IPS-15b (cell line): Measurements from ENCODE around the gene LRP11.
"Not testable (repeated sequence)": the region's sequence is repeated elsewhere in the genome, so short reads cannot be mapped to it uniquely, and the experiment has no call there.

Experiments
- H3K27me3 ChIP-seq: one replicate; pipeline ENCODE4 v1.6.1; 2013; ENCODE audit warnings: low read length; ENCODE audit not compliant: control insufficient read depth, insufficient read depth
- H3K36me3 ChIP-seq: one replicate; pipeline ENCODE4 v1.6.1; 2013; ENCODE audit warnings: low read length; ENCODE audit not compliant: control insufficient read depth, insufficient read depth
- H3K4me1 ChIP-seq: one replicate; pipeline ENCODE4 v1.6.1; 2013; ENCODE audit warnings: mild to moderate bottlenecking, low read length; ENCODE audit not compliant: control insufficient read depth, insufficient read depth
- H3K4me3 ChIP-seq: one replicate; pipeline ENCODE4 v1.5.1; 2013; ENCODE audit warnings: low read depth, low read length
- H3K9ac ChIP-seq: one replicate; pipeline ENCODE4 v1.6.1; 2013; ENCODE audit warnings: low read depth, mild to moderate bottlenecking, low read length
- H3K9me3 ChIP-seq: one replicate; pipeline ENCODE4 v1.6.1; 2013; ENCODE audit warnings: mild to moderate bottlenecking, low read length; ENCODE audit not compliant: control insufficient read depth, insufficient read depth

Gene LRP11

DNA sequence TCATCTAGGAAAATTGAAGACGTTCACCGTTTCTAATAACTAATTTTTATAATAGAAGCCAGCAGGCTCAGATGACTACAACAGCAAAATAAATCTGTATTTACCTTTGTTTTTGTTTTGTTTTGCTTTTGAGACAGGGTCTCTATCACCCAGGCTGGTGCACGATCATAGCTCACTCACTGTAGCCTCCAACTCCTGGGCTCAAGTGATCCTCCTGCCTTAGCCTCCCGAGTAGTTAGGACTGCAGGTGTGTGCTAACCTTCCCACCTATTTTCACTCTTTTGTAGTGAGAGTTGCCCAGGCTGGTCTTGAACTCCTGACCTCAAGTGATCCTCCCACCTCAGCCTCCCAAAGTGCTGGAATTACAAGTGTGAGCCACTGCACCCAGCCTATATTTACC lies 10.1 kb downstream of the LRP11 start:
- not testable (repeated sequence) for H3K27me3 ChIP-seq, H3K4me1 ChIP-seq, H3K36me3 ChIP-seq, H3K4me3 ChIP-seq, H3K9me3 ChIP-seq, H3K9ac ChIP-seq

DNA sequence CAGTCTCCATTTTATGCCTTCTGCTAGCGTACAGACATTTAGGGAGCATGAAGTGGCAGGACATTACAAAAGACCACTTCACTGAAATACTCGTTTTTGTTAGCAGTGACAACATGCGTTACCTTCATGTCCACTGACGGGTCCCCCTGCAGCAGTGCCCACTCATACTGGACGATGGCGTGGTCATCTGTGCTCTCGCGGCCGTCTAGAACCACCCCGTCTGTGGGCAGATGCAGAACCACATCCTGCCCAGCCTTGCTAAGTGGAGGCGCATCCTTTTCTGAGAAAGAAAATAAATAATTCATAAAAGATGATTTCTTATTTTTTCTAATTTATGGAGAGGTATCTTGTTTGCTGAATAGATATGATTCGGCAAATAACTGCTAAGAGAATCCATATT lies 11.3 kb downstream of the LRP11 start:
- no peaks in the 10 kb centered on the region for H3K27me3 ChIP-seq
- no peaks in the 10 kb centered on the region for H3K36me3 ChIP-seq
- H3K9ac ChIP-seq: no peak overlapping the region
- H3K9me3 ChIP-seq: no peaks in the 10 kb centered on the region
- peaks cover 4% of the 10 kb centered on the region for H3K4me1 ChIP-seq
- no peak overlapping the region for H3K4me3 ChIP-seq

DNA sequence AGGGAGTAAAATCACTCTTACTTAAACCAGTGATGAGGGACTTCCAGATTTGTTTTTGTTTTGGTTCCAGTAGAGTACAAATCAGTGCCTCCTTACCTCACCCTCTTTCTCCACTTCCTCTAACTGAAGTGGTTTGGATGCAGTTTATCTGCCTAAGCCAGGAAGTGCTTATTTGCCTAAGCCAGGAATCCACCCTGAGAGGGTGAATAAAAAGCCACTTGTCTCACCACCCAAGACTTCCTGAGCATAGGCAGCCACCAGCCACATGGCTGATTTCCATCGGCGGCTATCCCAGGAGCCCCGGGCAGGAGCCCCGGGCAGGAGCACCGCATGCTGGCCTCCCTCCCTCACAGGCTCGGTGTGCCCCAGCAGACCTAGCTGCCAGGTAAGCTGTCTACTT lies 12.0 kb downstream of the LRP11 start:
- no peaks in the 10 kb centered on the region for H3K36me3 ChIP-seq
- H3K9ac ChIP-seq: no peak overlapping the region
- H3K4me3 ChIP-seq: no peak overlapping the region
- H3K27me3 ChIP-seq: no peaks in the 10 kb centered on the region
- H3K9me3 ChIP-seq: no peaks in the 10 kb centered on the region
- H3K4me1 ChIP-seq: peaks cover 4% of the 10 kb centered on the region

DNA sequence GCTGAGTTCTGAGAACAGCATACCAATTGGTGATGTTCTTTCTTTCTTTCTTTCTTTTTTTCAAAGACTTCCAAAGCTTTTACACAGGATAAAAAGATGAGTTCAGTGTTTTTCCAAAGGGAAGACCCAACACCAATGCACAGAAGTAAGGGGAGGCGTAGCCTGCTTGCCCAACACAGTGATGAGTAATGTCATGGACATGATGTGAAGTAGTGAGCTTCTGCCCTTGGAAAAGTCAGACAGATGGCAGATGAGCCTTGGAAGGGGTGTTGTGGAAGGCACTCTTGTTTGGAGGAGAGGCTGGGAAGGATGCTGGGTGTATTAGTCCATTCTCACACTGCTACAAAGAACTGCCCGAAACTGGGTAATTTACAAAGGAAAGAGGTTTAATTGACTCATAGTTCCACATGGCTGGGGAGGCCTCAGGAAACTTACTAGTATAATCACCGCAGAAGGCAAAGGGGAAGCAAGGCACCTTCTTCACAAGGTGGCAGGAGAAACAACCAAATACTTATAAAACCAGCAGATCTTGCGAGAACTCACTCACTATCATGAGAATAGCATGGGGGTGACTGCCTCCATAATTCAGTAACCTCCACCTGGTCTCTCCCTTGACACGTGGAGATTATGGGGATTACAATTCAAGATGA lies 12.6 kb downstream of the LRP11 start:
- H3K9me3 ChIP-seq: no peaks in the 10 kb centered on the region
- H3K9ac ChIP-seq: no peak overlapping the region
- H3K27me3 ChIP-seq: no peaks in the 10 kb centered on the region
- H3K36me3 ChIP-seq: no peaks in the 10 kb centered on the region
- H3K4me1 ChIP-seq: peaks cover 4% of the 10 kb centered on the region
- H3K4me3 ChIP-seq: no peak overlapping the region

DNA sequence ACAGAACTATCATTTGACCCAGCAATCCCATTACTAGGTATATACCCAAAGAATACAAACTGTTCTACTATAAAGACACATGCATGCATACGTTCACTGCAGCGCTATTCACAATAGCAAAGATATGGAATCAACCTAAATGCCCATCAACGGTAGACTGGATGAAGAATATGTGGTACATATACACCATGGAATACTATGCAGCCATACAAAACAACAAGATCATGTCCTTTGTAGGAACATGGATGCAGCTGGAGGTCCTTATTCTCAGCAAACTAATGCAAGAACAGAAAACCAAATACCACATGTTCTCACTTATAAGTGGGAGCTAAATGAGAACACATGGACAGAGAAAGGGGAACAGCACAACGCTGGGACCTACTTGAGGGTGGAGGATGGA lies 15.8 kb downstream of the LRP11 start:
- not testable (repeated sequence) for H3K27me3 ChIP-seq, H3K36me3 ChIP-seq, H3K4me1 ChIP-seq

DNA sequence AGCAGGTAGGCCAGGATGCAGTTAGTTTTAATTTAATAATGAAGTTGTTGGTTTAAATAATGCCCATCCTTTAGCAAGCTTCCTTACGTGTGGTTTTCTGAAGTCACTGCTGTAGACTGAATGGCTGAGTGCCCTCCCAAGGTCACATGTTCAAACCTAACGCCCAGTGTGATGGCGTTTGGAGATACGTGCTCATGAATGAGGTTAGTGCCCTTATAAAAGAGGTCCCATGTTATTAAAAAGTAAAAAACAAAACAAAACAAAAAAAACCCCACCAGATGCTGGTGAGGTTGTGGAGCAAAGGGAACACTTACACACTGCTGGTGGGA lies 16.3 kb downstream of the LRP11 start:
- no peak overlapping the region for H3K4me3 ChIP-seq
- no peaks in the 10 kb centered on the region for H3K27me3 ChIP-seq
- H3K4me1 ChIP-seq: no peaks in the 10 kb centered on the region
- H3K9ac ChIP-seq: no peak overlapping the region
- H3K9me3 ChIP-seq: no peaks in the 10 kb centered on the region
- H3K36me3 ChIP-seq: no peaks in the 10 kb centered on the region

More for the DNA sequence above, 15.8 kb downstream of the LRP11 start:
- not testable (repeated sequence) for H3K4me3 ChIP-seq, H3K9me3 ChIP-seq, H3K9ac ChIP-seq

DNA sequence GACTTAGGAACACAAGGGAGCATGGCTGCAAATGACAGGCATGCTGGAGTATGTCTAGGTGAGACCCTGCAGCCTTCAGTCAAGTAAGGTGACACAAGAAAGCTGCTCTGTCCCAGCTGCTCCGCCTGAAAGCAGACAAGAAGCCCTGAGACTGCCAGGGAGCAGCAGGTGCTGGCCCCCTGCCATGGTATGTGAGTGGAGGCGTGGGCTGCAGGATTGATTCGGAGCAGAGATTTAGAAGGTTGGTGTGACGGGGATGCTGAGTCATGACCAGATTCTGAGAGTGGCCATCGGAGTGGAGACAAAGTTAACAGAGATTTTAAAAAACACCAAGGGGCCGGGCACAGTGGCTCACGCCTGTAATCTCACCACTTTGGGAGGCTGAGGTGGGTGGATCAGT lies 17.8 kb downstream of the LRP11 start:
- H3K36me3 ChIP-seq: no peaks in the 10 kb centered on the region
- no peak overlapping the region for H3K4me3 ChIP-seq
- H3K27me3 ChIP-seq: no peaks in the 10 kb centered on the region
- H3K4me1 ChIP-seq: no peaks in the 10 kb centered on the region
- no peaks in the 10 kb centered on the region for H3K9me3 ChIP-seq
- H3K9ac ChIP-seq: no peak overlapping the region

DNA sequence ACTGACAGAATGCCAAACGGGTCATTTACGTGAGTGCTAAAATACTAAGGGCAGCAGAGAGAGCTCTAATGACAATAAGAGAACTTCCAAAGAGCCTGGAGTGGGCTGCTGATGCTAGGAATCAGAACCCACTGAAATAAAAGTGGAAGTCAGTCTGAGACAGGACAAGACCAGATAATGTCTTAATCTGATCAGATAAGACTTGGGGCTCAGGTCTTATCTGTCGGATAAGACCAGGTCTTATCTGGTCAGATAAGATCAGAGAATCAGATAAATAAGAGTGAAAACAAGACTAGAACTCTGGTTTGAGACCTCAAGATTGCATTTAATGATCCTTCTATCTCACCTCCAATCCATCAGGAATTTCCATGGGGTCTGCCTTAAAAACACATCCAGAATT lies 18.6 kb downstream of the LRP11 start:
- Histone ChIP-seq H3K9ac (no peak overlapping the region), H3K4me1 (no peaks in the 10 kb centered on the region), H3K9me3 (no peaks in the 10 kb centered on the region), H3K4me3 (no peak overlapping the region), H3K36me3 (no peaks in the 10 kb centered on the region), H3K27me3 (no peaks in the 10 kb centered on the region)

DNA sequence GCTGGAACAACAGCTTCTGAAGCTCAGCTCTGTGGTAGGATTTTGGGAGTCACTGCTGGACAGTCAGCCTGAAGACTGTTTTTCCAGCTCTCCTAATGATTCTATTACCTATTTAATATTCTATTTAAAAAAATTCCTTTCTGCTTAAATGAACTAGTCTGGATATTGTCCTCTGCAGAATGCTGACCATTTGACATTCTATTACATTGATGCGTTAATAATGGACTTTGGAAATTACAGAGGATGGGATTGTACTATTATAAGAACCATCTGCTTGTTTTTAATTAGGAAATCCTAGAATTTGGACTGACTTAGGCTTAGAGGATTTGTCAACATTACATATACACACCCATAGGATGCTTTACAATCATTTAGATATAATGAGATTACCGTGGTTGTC lies 19.7 kb downstream of the LRP11 start:
- Histone ChIP-seq H3K27me3 (no peaks in the 10 kb centered on the region), H3K4me1 (no peaks in the 10 kb centered on the region), H3K9me3 (no peaks in the 10 kb centered on the region), H3K36me3 (no peaks in the 10 kb centered on the region), H3K9ac (no peak overlapping the region), H3K4me3 (no peak overlapping the region)

DNA sequence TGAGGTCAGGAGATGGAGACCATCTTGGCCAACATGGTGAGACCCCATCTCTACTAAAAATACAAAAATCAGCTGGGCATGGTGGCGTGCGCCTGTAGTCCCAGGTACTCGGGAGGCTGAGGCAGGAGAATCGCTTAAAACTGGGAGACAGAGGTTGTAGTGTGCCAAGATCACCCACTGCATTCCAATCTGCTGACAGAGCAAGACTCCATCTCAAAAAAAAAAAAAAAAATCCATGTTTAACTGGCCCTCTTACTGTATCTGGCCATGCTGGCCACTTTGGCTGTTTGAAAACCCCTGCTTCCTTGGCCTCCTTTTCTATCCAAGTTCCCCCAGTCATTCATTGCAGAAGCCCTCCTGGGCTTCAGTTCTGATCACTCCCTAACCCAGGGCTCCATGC lies 20.1 kb downstream of the LRP11 start:
- H3K4me3 ChIP-seq, H3K36me3 ChIP-seq, H3K27me3 ChIP-seq, H3K9me3 ChIP-seq, H3K9ac ChIP-seq, H3K4me1 ChIP-seq: not testable (repeated sequence)

DNA sequence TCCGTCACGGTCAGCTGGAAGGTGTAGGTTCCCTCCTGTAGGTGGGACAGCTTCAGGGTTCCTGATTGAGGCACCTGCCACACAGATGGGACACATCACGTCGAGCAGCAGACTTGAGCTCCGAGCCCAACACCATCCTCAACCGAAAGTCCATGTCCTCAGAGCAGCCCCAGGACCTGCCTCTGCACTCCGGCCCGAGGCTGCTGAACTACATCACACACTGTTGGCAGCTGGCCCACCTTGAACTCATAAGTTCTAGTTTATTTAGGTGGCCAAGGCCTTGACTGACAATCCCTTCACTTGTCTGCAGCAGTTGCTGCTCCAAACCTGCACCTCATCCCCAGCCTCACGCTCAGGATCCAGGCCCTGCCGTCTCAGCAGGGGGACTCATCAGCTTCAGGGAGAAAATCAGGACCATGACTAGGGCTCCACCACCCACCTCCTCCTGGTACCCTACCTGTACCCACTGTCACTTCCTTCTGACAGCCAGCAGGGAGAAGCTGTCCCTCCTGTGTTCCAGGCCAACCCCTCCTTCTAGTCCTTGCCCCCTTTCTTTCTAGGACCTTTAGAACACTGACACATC lies 21.0 kb downstream of the LRP11 start:
- no peak overlapping the region for H3K4me3 ChIP-seq
- no peaks in the 10 kb centered on the region for H3K36me3 ChIP-seq
- no peaks in the 10 kb centered on the region for H3K4me1 ChIP-seq
- H3K9me3 ChIP-seq: no peaks in the 10 kb centered on the region
- H3K27me3 ChIP-seq: no peaks in the 10 kb centered on the region
- no peak overlapping the region for H3K9ac ChIP-seq

DNA sequence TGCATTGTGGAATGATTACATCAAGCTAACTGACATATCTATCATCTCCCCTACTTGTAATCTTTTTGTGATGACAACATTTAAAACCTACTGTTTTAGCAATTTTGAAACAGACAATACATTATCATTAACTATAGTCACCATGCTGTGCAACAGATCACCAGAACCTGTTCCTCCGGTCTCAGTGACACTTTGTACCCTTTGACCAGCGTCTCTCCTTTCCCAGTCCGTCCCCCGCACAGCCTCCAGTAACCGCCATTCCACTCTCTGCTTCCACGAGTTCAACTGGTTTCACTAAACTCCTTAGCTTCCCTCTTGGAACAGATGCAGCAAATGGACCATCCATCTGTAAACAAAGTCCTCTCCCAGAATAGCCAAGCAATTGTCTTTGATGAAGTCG lies 21.8 kb downstream of the LRP11 start:
- H3K27me3 ChIP-seq: no peaks in the 10 kb centered on the region
- no peak overlapping the region for H3K4me3 ChIP-seq
- no peaks in the 10 kb centered on the region for H3K9me3 ChIP-seq
- no peaks in the 10 kb centered on the region for H3K36me3 ChIP-seq
- no peaks in the 10 kb centered on the region for H3K4me1 ChIP-seq
- H3K9ac ChIP-seq: no peak overlapping the region
